GM23248 (cell line): ENCODE results near the gene MIGA1. TPM values are rescaled to one million over a fixed set of nuclear protein-coding genes. Genes with fewer than 3 reads are reported as not detected.
"Not testable (repeated sequence)": the region's sequence is repeated elsewhere in the genome, so short reads cannot be mapped to it uniquely, and the experiment has no call there.

ENCODE experiments used
- DNase-seq: peaks from one replicate; pipeline ENCODE4 v3.0.0-alpha.2; 2015
- H2AFZ ChIP-seq: fragments of 200-600 bp; sonication (generic); 2 replicates; pipeline ENCODE4 v1.6.1; 2016; ENCODE audit warnings: antibody characterized with exemption
- H3F3A ChIP-seq: fragments of 200-600 bp; sonication (generic); 2 replicates; pipeline ENCODE4 v1.6.1; 2016; ENCODE audit warnings: mild to moderate bottlenecking, antibody characterized with exemption, mixed run types; ENCODE audit not compliant: insufficient read depth
- H3K27ac ChIP-seq: fragments of 200-600 bp; sonication (generic); 2 replicates; pipeline ENCODE4 v1.5.1; 2016; ENCODE audit warnings: mild to moderate bottlenecking
- H3K27me3 ChIP-seq: fragments of 200-600 bp; sonication (generic); replicated peaks from 2 replicates; pipeline ENCODE4 v1.6.1; 2016; ENCODE audit warnings: mild to moderate bottlenecking; ENCODE audit not compliant: insufficient read depth
- H3K36me3 ChIP-seq: fragments of 200-600 bp; sonication (generic); 2 replicates; pipeline ENCODE4 v1.6.1; 2016; ENCODE audit warnings: low read depth, mild to moderate bottlenecking
- H3K4me1 ChIP-seq: fragments of 200-600 bp; sonication (generic); 2 replicates; pipeline ENCODE4 v1.6.1; 2016; ENCODE audit warnings: mild to moderate bottlenecking; ENCODE audit not compliant: insufficient read depth
- H3K4me2 ChIP-seq: fragments of 200-600 bp; sonication (generic); one replicate; pipeline ENCODE4 v1.6.1; 2016; ENCODE audit warnings: mild to moderate bottlenecking; ENCODE audit not compliant: unreplicated experiment
- H3K4me3 ChIP-seq: fragments of 200-600 bp; sonication (generic); 2 replicates; pipeline ENCODE4 v1.5.1; 2016; ENCODE audit warnings: mild to moderate bottlenecking
- H3K79me2 ChIP-seq: fragments of 200-600 bp; sonication (generic); 2 replicates; pipeline ENCODE4 v1.6.1; 2016; ENCODE audit warnings: mild to moderate bottlenecking; ENCODE audit not compliant: insufficient read depth
- H3K9ac ChIP-seq: fragments of 200-600 bp; sonication (generic); 2 replicates; pipeline ENCODE4 v1.6.1; 2016; ENCODE audit warnings: mild to moderate bottlenecking
- H3K9me2 ChIP-seq: fragments of 200-600 bp; sonication (generic); 2 replicates; pipeline ENCODE4 v1.6.1; 2016; ENCODE audit warnings: mixed run types, mild to moderate bottlenecking, moderate library complexity; ENCODE audit not compliant: insufficient read depth
- H3K9me3 ChIP-seq: fragments of 200-600 bp; sonication (generic); one replicate; pipeline ENCODE4 v1.6.1; 2017; ENCODE audit warnings: low read depth
- H4K20me1 ChIP-seq: fragments of 200-600 bp; sonication (generic); 2 replicates; pipeline ENCODE4 v1.6.0; 2016; ENCODE audit not compliant: insufficient read depth
- EZH2 ChIP-seq: fragments of 200-600 bp; sonication (generic); IDR thresholded peaks from 2 replicates; pipeline ENCODE4 v1.6.1; 2018; ENCODE audit warnings: antibody characterized with exemption, mild to moderate bottlenecking; ENCODE audit not compliant: insufficient read depth, poor library complexity, severe bottlenecking
- EZH2phosphoT487 ChIP-seq: fragments of 200-600 bp; sonication (generic); IDR thresholded peaks from 2 replicates; pipeline ENCODE4 v1.6.1; 2018; ENCODE audit warnings: antibody characterized with exemption, moderate library complexity, mild to moderate bottlenecking, low read depth; ENCODE audit not compliant: insufficient read depth
- WGBS, 2 experiments: methylation state at CpG; one replicate each; pipeline ENCODE4 v1.1.6; 2015 to 2017; ENCODE audit warnings: low lambda C conversion rate in 2 of 2, low coverage in 1 of 2; ENCODE audit errors: missing lambda C conversion rate in 2 of 2; 5-methylcytosine and 5-hydroxymethylcytosine counted together
- in situ Hi-C: fragments of 300-500 bp; cut with MboI; formaldehyde crosslinking; loops from 2 replicates; pipeline ENCODE4 v1.15.0; 2020
- polyA plus RNA-seq: library from polyadenylated mRNA; unstranded; fragments of >200 nt; fragmentation: Nextera tagmentation; extraction: Ambion mirVana; gene quantifications from 2 replicates; pipeline ENCODE4 v1.2.1, GENCODE V29; 2016
- total RNA-seq: library from RNA; depleted of rRNA; stranded (reverse); fragments of >200 nt; shearing (Covaris generic); gene quantifications from 2 replicates; pipeline ENCODE4 v1.2.3, GENCODE V29; 2014

The MIGA1 gene
- total and polyA plus RNA-seq, 2 experiments from 2014 or later = 11.6 to 14.4 TPM

- Histone ChIP-seq H2AFZ (no peak overlapping the region), H3K36me3 (peaks cover 6% of the 10 kb centered on the region; the same call in 1 of the 2 replicates), H3K27ac (no peak overlapping the region), H3K27me3 (no peaks in the 10 kb centered on the region), H3K79me2 (peaks cover 100% of the 10 kb centered on the region), H3K9ac (no peak overlapping the region), H3K4me1 (no peaks in the 10 kb centered on the region), H3F3A (no peaks in the 10 kb centered on the region), H3K4me3 (no peak overlapping the region), H3K9me3 (no peaks in the 10 kb centered on the region), H4K20me1 (peaks cover 6% of the 10 kb centered on the region; the same call in 1 of the 2 replicates), H3K4me2 (no peak overlapping the region), H3K9me2 (no peaks in the 10 kb centered on the region)
- TF ChIP-seq EZH2phosphoT487 (no peak), EZH2 (no peak)
- DNase-seq = no peak
- in situ Hi-C loops = no loop called here
- WGBS, 2 experiments = 22 to 42% methylated on average over 1 of the region's 1 CpG
Observed at GRCh38 chr1:77906624-77907023, 127.2 kb downstream of the MIGA1 start.

GRCh38 chr1:77910116-77910515, 130.7 kb downstream of the MIGA1 start:
- H4K20me1 ChIP-seq = 0 out of 2 replicates have a peak, but pooled peaks cover 3% of the 10 kb centered on the region
- H3K9ac ChIP-seq = no peak overlapping the region
- no peak overlapping the region for H2AFZ ChIP-seq
- 70 to 74% methylated on average over 4 of the region's 4 CpGs for WGBS, 2 experiments
- no peaks in the 10 kb centered on the region for H3F3A ChIP-seq
- no peak overlapping the region for H3K4me3 ChIP-seq
- no peak overlapping the region for H3K27ac ChIP-seq
- no peaks in the 10 kb centered on the region for H3K9me2 ChIP-seq
- H3K36me3 ChIP-seq = 0 out of 2 replicates have a peak, but pooled peaks cover 2% of the 10 kb centered on the region
- in situ Hi-C loops = no loop called here
- H3K79me2 ChIP-seq = peaks cover 99% of the 10 kb centered on the region
- H3K4me2 ChIP-seq = no peak overlapping the region
- H3K27me3 ChIP-seq = no peaks in the 10 kb centered on the region
- H3K9me3 ChIP-seq = no peaks in the 10 kb centered on the region
- H3K4me1 ChIP-seq = no peaks in the 10 kb centered on the region
- TF ChIP-seq EZH2phosphoT487 (no peak), EZH2 (no peak)
- no peak for DNase-seq

GRCh38 chr1:77918918-77919317, 139.5 kb downstream of the MIGA1 start:
- DNase-seq, H4K20me1 ChIP-seq, in situ Hi-C loops, H3K27ac ChIP-seq, H2AFZ ChIP-seq, H3K9me2 ChIP-seq, H3F3A ChIP-seq, H3K9me3 ChIP-seq, H3K9ac ChIP-seq, H3K4me1 ChIP-seq, H3K4me2 ChIP-seq, H3K4me3 ChIP-seq, H3K27me3 ChIP-seq: not testable (repeated sequence)
- Histone ChIP-seq H3K79me2 (peaks cover 40% of the 10 kb centered on the region), H3K36me3 (peaks cover 43% of the 10 kb centered on the region)
- WGBS, 2 experiments = 88 to 90% methylated on average over 5 of the region's 5 CpGs

GRCh38 chr1:77925518-77925917, 146.1 kb downstream of the MIGA1 start:
- WGBS, 2 experiments = 4 to 16% methylated on average over 1 of the region's 1 CpG
- Histone ChIP-seq H3K9ac (no peak overlapping the region), H3K79me2 (peaks cover 7% of the 10 kb centered on the region), H3K36me3 (peaks cover 56% of the 10 kb centered on the region), H3K9me3 (no peaks in the 10 kb centered on the region), H3F3A (peaks cover 36% of the 10 kb centered on the region), H3K4me2 (peak overlapping the region; percentile 70), H3K9me2 (no peaks in the 10 kb centered on the region), H3K4me1 (peaks cover 17% of the 10 kb centered on the region), H2AFZ (no peak overlapping the region), H3K27ac (peak overlapping the region; percentile 36), H3K4me3 (0 out of 2 replicates have a peak overlapping the region, but pooled peaks have one; percentile 3), H3K27me3 (no peaks in the 10 kb centered on the region), H4K20me1 (no peaks in the 10 kb centered on the region)
- in situ Hi-C loops = no loop called here
- TF ChIP-seq EZH2 (no peak), EZH2phosphoT487 (no peak)
- peak; percentile 55 for DNase-seq

- Histone ChIP-seq H3K27ac (peak overlapping the region; percentile 36), H4K20me1 (no peaks in the 10 kb centered on the region), H3K4me2 (peak overlapping the region; percentile 70), H3K4me1 (peaks cover 17% of the 10 kb centered on the region), H3F3A (peaks cover 38% of the 10 kb centered on the region), H3K4me3 (peak overlapping the region; percentile 41), H3K9ac (peak overlapping the region; percentile 38), H3K27me3 (no peaks in the 10 kb centered on the region), H3K9me3 (no peaks in the 10 kb centered on the region), H3K79me2 (peaks cover 7% of the 10 kb centered on the region), H3K9me2 (no peaks in the 10 kb centered on the region), H2AFZ (no peak overlapping the region), H3K36me3 (peaks cover 60% of the 10 kb centered on the region)
- in situ Hi-C loops = no loop called here
- DNase-seq = peak; percentile 52
- 25 to 37% methylated on average over 2 of the region's 2 CpGs for WGBS, 2 experiments
- TF ChIP-seq EZH2 (no peak), EZH2phosphoT487 (no peak)
Observed at GRCh38 chr1:77925956-77926355, 146.5 kb downstream of the MIGA1 start.
